ENCODE data around the gene HMBS. TPM values are rescaled to one million over a fixed set of nuclear protein-coding genes. Genes with fewer than 3 reads are reported as not detected.

HMBS gene
- total RNA-seq, 1 donor from 2014 or later, result 39.8 TPM

DNA sequence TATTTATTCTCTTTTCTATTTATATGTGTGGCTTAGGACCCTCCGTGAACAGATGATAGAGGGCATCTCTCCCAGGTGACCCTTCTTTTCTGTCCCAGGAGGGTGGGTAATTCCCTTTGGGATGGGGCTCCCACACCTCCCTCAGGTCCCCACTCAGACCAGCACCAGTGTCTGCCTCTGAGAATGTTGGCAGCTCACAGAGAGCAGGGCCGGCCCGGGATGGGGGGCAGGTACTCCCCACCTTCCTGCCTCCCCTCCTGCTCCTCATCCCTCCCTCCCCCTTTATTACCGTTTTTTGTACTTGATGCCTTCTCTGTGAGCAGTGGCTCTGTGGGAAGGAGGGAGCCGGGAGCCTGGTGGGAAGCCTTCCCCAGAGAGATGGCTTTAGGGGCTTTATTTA is 31.9 kb downstream of the HMBS start:
- Mint-ChIP-seq H3K9me3 (ENCODE audit: low read depth) (no peaks in the 10 kb centered on the region), H3K27ac (no peak overlapping the region), H3K4me1 (ENCODE audit: low read depth) (peaks cover 10% of the 10 kb centered on the region), H3K4me3 (ENCODE audit: low read depth) (no peak overlapping the region), H3K27me3 (no peaks in the 10 kb centered on the region), H3K36me3 (ENCODE audit: insufficient read depth) (no peaks in the 10 kb centered on the region)
- DNase-seq (ENCODE audit: low spot score, unreplicated experiment), result no peak
- TF ChIP-seq, protein P1, sequence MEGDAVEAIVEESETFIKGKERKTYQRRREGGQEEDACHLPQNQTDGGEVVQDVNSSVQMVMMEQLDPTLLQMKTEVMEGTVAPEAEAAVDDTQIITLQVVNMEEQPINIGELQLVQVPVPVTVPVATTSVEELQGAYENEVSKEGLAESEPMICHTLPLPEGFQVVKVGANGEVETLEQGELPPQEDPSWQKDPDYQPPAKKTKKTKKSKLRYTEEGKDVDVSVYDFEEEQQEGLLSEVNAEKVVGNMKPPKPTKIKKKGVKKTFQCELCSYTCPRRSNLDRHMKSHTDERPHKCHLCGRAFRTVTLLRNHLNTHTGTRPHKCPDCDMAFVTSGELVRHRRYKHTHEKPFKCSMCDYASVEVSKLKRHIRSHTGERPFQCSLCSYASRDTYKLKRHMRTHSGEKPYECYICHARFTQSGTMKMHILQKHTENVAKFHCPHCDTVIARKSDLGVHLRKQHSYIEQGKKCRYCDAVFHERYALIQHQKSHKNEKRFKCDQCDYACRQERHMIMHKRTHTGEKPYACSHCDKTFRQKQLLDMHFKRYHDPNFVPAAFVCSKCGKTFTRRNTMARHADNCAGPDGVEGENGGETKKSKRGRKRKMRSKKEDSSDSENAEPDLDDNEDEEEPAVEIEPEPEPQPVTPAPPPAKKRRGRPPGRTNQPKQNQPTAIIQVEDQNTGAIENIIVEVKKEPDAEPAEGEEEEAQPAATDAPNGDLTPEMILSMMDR (IDR thresholded peaks at IDR 0.05; ENCODE audit: unreplicated experiment), result no peak

DNA sequence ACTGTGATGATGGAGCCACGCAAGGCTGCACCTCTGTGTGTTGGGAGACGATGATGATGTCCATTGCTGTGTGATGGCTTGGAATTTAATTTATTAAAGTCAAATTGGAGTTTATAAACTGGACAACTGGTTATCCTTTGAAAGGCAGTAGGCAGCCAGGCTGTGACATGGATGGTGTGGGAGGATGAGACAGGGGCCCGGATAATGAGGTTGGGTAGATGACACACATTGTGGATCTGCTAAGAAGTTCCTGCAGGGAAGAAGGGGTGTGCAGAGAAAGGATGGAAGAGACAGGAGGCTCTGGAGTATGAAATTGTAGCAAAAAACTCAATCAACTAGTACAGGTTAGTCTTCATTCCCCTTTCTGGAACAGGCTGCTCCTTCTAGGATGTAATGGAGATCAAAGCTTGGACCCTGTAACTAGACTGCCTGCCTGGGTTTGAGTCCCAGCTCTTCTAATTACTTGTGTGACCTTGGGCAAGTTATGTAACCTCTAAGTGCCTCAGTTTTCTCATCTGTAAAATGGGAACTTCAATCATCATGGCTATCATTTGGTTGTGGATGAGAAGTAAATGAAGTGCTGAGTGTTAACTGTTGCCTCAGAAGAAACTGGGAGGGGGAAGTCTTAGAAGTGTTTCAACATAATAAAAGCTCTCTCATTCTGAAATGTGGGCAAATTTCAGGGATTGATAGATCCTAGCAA is 32.5 kb downstream of the HMBS start:
- Mint-ChIP-seq H3K9me3 (ENCODE audit: low read depth) (no peaks in the 10 kb centered on the region), H3K4me1 (ENCODE audit: low read depth) (peaks cover 13% of the 10 kb centered on the region), H3K4me3 (ENCODE audit: low read depth) (no peak overlapping the region), H3K27ac (no peak overlapping the region), H3K36me3 (ENCODE audit: insufficient read depth) (no peaks in the 10 kb centered on the region), H3K27me3 (no peaks in the 10 kb centered on the region)
- TF ChIP-seq, protein P1 (IDR thresholded peaks at IDR 0.05; ENCODE audit: unreplicated experiment), result no peak
- DNase-seq (ENCODE audit: low spot score, unreplicated experiment), result no peak

DNA sequence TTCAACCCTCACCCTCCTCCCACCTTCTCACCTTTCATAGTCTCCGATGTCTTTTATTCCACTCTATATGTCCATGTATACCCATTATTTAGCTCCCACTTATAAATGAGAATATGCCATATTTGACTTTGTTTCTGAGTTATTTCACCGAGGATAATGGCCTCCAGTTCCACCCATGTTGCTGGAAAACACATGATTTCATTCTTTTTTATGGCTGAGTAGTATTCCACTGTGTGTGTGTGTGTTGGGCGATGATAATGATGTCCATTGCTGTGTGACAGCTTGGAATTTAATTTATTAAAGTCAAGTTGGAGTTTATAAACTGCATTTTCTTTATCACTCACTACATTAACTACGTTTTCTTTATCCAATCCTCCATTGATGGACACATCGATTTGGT is 33.5 kb downstream of the HMBS start:
- H3K36me3 Mint-ChIP-seq (ENCODE audit: insufficient read depth), result peaks cover 2% of the 10 kb centered on the region
- H3K27me3 Mint-ChIP-seq, result no peaks in the 10 kb centered on the region
- H3K27ac Mint-ChIP-seq, result no peak overlapping the region
- DNase-seq (ENCODE audit: low spot score, unreplicated experiment), result no peak
- TF ChIP-seq, protein P1 (IDR thresholded peaks at IDR 0.05; ENCODE audit: unreplicated experiment), result no peak
- peaks cover 21% of the 10 kb centered on the region for H3K4me1 Mint-ChIP-seq (ENCODE audit: low read depth)
- no peak overlapping the region for H3K4me3 Mint-ChIP-seq (ENCODE audit: low read depth)
- no peaks in the 10 kb centered on the region for H3K9me3 Mint-ChIP-seq (ENCODE audit: low read depth)

DNA sequence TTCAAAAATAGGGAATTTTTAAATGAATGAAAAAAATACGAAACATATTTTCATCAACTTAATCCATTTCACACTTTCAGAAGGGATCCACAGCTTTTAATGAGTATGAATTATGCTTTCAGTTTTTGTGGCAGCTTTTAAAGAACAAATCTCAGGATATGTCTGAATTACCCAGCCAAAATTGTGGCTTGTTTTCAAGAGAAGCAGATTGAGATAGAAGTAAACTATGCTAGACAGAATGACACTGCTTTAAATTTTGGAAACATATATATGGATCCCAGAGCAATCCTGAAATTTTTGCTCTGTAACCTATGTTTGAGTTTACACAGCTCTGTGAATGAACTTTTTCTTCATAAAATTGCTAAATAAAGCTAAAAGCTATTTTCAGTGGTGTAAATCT is 34.3 kb downstream of the HMBS start:
- H3K4me1 Mint-ChIP-seq (ENCODE audit: low read depth), result peaks cover 21% of the 10 kb centered on the region
- DNase-seq (ENCODE audit: low spot score, unreplicated experiment), result no peak
- H3K27ac Mint-ChIP-seq, result no peak overlapping the region
- H3K36me3 Mint-ChIP-seq (ENCODE audit: insufficient read depth), result peaks cover 3% of the 10 kb centered on the region
- no peaks in the 10 kb centered on the region for H3K9me3 Mint-ChIP-seq (ENCODE audit: low read depth)
- no peaks in the 10 kb centered on the region for H3K27me3 Mint-ChIP-seq
- TF ChIP-seq, protein P1 (IDR thresholded peaks at IDR 0.05; ENCODE audit: unreplicated experiment), result no peak
- H3K4me3 Mint-ChIP-seq (ENCODE audit: low read depth), result no peak overlapping the region

DNA sequence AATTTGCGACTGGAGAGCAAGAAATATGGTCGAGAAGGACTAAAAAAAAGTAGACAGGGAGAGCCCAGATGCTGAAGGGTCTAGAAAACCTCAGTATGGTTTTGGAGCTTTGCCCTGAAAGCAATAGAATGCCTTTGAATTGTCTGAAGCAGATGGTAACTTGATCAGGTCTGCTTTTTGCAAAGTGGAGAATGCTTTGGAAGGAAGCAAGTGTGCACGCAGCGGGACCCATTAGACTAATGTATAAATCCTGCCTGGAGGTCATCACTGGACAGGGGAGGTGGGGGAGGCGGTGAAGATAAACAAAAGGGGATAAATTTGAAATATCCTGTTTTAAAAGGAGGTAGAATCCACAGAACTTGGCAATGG is 35.9 kb downstream of the HMBS start:
- H3K4me1 Mint-ChIP-seq (ENCODE audit: low read depth), result peaks cover 21% of the 10 kb centered on the region
- H3K9me3 Mint-ChIP-seq (ENCODE audit: low read depth), result no peaks in the 10 kb centered on the region
- peaks cover 4% of the 10 kb centered on the region for H3K36me3 Mint-ChIP-seq (ENCODE audit: insufficient read depth)
- no peak for DNase-seq (ENCODE audit: low spot score, unreplicated experiment)
- H3K27me3 Mint-ChIP-seq, result no peaks in the 10 kb centered on the region
- TF ChIP-seq, protein P1 (IDR thresholded peaks at IDR 0.05; ENCODE audit: unreplicated experiment), result no peak
- H3K4me3 Mint-ChIP-seq (ENCODE audit: low read depth), result peak overlapping the region; percentile 93
- peak overlapping the region; percentile 84 for H3K27ac Mint-ChIP-seq

All from progenitor cell of endocrine pancreas (in vitro differentiated cells).